GM19438 (cell line): Measurements from ENCODE around the gene KLF15.
A peak's percentile ranks its signal among the peaks of the same experiment; 100 is the strongest.

Experiments used
- ATAC-seq: cut with Tn5 transposase; IDR thresholded peaks from one replicate; pipeline ENCODE4 v1.9.1; 2021; ENCODE audit warnings: low read depth; ENCODE audit not compliant: unreplicated experiment

The KLF15 gene

GRCh38 chr3:126357295-126358037 is at the start of gene KLF15:
Gene KLF15 (minus strand): TSS chr3:126357408. CDS start chr3:126352922, 4,486 bp downstream.
- ATAC-seq, result peak; percentile 80

GRCh38 chr3:126406389-126407296 is 49.4 kb upstream of the KLF15 start:
- no peak for ATAC-seq

DNA sequence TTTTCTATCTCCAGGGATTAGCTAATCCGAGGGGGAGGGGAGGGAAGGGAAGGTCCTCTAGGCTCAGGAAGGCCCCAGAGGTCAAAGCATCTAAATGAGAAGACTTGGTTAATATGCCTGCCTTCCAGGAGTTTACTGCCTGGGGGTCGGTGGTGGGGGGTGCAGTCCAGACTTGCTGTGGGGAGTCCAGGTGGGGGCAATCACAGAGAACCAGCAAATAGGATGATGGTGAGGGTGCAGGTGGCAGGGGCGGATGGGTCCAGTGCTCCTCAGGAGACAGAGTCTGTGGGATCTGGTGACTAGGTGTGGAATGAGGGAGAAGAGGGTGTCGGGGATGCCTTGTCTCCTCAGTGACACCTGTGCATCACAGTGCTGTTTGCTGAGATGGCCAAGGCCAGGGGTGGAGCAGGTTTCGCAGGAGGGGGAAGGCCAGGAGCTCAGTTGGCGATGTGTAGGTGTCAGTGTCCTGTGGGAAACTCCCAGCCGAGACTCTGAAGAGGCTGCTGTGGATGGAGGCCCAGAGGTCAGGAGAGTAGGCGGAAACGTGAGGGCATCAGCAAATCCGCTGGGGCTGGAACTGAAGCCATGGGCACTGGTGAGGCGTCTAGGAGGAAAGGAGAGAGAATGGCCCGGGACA is 45.6 kb upstream of the KLF15 start:
- no peak for ATAC-seq

- ATAC-seq, result no peak
Measured at GRCh38 chr3:126402178-126402577, 45.0 kb upstream of the KLF15 start.

DNA sequence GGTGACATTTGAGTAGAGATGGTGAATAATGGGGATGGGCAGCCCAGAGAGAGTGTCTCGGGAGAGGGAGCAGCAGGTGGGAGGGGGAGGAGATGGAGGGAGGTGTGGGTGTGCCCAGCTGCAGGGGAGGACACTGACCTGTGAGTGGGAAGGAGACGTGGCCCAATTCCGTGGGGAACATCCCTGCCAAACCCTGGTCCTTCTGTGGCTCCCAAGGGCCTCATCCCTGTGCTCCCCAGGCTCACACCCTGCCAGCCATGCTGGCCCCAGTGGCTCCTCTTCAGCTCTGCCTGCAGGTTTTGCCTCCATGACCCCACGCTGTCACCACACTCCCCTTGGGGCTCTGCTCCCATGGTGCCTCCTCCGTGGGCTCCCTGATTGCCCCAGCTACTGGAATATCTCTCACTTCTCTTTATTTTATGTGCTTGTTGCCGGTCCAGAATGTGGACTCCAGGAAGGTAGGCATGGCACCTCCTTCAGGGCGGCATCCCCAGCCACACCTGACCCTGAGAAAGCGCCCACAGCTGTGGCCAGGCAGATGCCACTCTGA is 44.5 kb upstream of the KLF15 start:
- no peak for ATAC-seq

DNA sequence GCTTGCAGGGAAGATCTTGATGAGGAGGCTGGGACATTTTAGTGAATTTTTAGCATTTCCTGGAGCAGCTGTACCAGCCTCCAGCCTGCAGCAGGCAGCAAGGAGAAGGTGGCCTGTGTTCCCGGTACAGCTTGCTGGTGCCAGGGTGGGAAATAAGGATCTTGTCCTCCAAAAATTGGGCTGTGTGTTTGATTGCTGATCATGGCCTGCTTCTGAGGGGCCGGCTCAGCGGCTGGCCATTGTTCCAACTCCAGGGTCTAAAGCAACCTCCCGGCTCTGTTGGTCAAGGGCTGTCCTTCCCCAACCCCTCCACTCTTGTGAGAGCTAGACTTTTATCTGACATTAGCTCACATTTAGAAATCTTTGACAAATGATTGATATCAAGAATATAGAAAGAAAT is 42.5 kb upstream of the KLF15 start:
- no peak for ATAC-seq

- no peak for ATAC-seq
Measured at GRCh38 chr3:126399351-126399735, 42.1 kb upstream of the KLF15 start.

GRCh38 chr3:126398423-126399350 is 41.5 kb upstream of the KLF15 start:
- ATAC-seq, result no peak

- ATAC-seq, result no peak
Measured at GRCh38 chr3:126397610-126398422, 40.6 kb upstream of the KLF15 start.

DNA sequence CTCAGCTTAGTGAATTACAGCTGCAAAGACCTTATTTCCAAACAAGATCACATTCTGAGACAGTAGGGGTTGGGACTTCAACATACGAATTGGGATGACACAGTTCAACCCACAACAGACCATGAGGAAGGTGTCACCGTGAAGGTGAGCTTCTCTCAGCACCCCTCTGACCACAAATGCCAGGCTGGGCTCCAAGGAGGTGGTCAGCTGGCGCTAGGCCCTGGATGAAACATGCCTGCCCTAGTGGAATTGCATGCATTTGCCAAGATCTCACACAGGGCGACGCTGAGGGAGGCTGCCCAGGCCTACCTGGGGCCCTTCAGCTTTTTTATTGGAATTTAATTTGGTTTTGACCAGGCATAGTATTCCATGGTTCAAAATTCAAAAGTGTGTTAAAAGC is 39.3 kb upstream of the KLF15 start:
- ATAC-seq, result no peak

GRCh38 chr3:126395846-126396513 is 38.8 kb upstream of the KLF15 start:
- no peak for ATAC-seq

- no peak for ATAC-seq
Measured at GRCh38 chr3:126394977-126395321, 37.7 kb upstream of the KLF15 start.

- no peak for ATAC-seq
Measured at GRCh38 chr3:126394179-126394976, 37.2 kb upstream of the KLF15 start, which contains the start of gene CFAP100. Gene CFAP100 (plus strand): TSS chr3:126394909. CDS start chr3:126396001, 1,092 bp downstream.

GRCh38 chr3:126393563-126393962 is 36.4 kb upstream of the KLF15 start:
- ATAC-seq, result no peak

- no peak for ATAC-seq
Measured at GRCh38 chr3:126392246-126392645, 35.0 kb upstream of the KLF15 start.

GRCh38 chr3:126391631-126392030 is 34.4 kb upstream of the KLF15 start:
- no peak for ATAC-seq

- ATAC-seq, result no peak
Measured at GRCh38 chr3:126390751-126391150, 33.5 kb upstream of the KLF15 start.

- ATAC-seq, result no peak
Measured at GRCh38 chr3:126390201-126390600, 33.0 kb upstream of the KLF15 start.
